GM21723 (cell line): ENCODE results near the gene C16orf89.

Experiments
- ATAC-seq: cut with Tn5 transposase; IDR thresholded peaks from one replicate; pipeline ENCODE4 v1.9.1; 2021; ENCODE audit warnings: mild to moderate bottlenecking, moderate library complexity; ENCODE audit not compliant: unreplicated experiment

The C16orf89 gene

DNA sequence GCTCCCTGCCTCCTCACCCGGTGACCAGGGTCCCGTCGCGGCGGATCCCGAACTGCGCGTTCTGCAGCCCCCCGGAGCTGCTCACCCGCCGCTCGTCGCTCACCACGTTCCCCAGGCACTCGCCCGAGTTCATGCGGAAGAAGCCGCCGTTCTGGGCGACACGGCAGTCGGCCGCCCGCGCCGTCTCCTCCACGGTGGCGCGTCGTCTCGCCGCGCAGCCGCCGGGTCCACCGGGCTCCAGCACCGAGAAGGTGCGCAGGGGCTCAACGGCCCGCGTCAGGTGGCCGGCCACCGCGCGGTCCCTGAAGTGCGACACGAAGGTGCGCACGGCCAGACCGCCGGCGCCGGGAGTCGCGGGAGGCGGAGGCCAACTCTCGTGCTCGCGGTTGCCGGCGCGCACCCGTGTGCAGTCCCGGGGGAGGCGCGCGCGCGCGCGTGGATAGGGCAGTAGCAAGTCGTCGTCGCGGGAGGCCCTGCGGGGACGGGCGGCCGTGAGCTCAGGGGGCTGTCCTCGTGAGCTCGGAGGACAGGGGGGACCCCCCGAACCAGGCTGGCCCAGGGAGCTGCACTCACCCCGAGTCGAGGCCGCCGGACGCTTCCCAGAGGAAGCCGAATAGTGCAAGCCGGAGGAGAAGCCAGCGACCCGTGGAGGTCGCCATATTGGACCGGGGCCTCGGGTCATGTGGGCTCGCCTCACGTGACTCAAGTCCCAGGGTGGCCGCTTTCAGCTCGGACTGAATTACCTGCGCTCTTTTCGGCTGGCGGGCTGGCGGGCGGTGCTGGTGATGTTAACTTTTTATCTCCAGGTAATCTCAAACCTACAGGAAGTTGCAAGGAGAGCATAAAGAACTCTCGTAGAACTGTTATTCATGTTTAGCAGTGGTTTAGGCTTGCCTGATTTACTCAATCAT is 32.2 kb downstream of the C16orf89 start, which contains the start of gene NAGPA:
NAGPA (minus strand) TSS at position 680 of the 911 bp plus-strand sequence; CDS start at position 659, 21 bp downstream.
- ATAC-seq, result peak; percentile 88

DNA sequence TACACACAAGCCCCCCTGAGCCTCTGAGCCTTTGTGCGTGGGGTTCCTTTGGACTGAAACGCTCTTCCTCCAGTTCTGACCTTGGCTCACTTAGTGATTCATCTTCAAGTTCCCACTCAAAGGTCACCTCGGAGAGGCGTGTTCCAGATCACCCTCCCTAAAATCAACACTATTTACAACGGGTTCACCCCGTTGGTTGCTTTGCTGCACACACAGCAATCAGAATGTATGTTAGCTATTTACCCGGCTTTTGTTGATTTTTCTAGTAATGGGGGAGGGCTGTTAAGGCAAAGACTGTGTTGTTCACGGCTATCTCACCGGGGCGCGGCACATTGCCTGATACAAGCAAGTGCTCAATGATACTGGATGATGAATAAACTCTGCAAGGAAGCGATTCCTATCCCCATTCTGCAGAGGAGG is 33.0 kb downstream of the C16orf89 start:
- ATAC-seq, result no peak

DNA sequence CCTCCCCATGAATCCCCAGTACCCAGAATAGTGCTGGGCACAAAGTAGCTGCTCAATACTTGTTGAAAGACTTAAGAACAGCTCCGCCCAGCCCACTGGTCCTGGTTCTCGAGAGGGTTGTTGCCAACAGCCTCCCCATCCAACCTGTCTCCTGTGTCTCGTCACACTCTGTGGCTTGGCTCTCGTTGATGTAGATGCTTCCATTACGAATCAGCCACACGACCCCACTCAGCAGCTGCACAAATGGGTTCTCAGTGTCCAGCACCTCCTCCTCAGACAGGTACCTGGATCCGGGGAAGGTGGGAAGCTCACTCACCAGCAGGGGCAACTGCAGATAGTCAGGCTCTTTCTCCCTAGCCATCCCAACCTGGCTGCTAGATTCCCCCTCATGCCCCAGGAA is 34.2 kb downstream of the C16orf89 start:
- ATAC-seq, result no peak

DNA sequence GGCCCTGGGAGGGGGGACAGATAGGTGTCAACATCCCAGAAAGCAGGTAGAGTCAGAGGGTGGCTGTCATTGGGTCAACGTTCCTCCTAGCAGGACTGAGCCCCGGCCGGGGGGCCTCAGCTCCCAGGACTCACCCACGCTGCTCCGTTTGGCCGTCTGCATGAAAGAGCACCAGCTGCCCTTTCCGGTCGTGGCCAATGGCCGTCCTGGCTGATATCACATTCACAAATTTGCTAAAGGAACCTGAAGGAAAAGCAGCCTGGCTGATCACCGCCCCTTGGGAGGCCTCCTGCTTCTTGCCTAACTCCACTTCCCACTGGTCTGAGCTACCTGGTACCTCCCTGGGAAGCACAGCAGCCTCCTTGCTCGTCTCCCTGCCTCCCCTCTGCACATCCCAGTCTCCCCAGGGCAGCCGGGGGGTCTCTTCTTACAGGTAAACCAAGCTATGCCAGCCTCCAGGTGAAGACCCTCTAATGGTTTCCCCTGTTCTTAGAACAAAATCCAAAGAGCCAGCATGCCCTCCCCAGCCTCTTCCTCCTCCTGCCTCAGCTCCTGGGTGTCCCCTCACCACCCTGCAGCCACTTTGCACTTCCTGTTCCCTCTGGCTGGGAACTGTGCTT is 35.4 kb downstream of the C16orf89 start:
- ATAC-seq, result no peak

DNA sequence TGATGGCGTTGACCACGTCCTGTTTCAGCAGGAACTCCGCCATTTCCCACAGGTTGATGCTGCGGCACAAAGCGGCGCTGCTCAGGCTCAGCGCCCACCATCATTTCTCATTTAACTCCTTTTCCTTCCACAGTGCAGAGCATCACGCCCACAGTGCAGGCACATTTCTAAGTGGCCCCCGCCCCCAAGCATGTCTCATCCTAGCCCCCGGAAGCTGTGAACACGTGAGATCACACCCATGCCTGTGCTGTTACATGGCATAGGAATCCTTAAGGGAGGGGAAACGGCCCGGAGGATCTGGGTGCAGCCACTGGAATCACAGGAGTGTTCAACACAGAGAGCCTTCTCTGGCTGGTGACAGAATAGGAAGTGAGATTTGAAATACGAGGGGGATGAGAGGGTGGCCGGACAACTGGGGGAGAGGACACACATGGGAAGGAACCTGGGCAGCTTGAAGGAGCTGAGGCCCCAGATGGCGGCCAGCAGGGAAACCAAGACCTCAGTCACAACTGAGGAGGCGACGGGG is 36.7 kb downstream of the C16orf89 start:
- no peak for ATAC-seq

DNA sequence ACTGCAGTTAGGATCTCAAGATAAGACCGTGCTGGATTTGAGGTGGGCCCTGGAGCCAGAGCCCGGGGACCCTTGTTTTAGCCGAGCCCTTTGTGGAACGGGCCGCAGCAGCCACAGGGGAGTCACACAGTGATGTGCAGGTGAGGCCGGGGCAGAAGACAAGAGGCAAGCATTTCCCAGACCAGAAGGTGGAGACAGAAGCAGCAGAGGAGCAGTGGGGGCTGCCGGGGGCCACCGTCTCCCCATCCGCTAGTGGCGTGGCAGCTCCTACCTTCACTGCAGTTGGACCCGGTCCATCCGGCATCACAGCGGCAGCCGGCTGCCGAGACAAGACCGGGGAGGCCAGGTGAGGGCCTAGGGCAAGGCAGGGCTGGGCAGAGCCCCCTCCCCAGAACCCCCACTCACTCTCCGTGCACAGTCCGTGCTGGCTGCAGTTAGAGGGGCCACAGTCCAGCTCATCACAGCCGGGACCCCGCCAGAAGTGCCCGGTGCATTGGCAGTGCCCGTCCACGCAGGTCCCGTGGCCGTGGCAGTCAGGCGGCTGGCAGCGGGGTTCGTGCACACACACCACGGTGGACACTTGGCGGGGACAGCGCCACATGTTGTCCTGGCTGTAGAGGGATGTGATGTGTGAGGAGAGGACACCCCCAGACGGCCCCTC is 38.1 kb downstream of the C16orf89 start:
- no peak for ATAC-seq

DNA sequence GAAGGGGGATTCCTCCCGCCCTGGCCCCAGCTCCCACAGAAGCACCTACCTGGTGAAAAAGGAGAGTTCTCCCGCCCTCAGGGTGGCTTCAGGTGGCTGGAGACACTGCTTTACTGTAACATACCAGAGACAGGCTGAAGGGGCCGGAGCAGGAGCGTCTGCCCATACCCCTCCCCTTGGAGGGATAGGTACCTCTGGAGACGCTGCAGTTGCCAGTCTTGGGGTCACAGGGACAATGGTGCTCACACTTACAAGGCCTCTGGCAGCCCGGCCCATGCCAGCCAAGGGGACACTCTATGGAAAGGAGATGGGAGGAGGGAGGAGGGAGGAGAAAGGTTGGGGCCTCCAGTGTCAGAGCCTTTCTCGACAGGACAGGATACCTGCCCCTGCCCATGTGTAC is 38.7 kb downstream of the C16orf89 start:
- no peak for ATAC-seq

DNA sequence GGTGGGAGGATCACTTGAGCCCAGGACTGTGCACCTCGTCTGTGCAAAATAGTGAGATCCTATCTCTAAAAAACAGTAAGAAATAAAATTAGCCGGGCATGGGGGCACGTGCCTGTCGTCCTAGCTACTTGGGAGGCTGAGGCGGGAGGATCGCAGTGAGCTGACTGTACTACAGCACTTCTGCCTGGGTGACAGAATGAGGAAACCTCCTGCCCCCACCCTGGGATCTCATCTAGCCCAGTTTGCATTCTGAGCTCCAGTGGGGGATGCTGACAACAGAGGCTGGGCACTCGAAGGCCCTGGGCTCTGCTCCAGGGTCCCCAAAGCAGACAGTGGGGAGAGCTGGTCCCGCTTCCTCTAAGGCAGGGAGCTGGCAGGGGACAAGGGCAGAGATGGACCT is 39.1 kb downstream of the C16orf89 start:
- ATAC-seq, result no peak

DNA sequence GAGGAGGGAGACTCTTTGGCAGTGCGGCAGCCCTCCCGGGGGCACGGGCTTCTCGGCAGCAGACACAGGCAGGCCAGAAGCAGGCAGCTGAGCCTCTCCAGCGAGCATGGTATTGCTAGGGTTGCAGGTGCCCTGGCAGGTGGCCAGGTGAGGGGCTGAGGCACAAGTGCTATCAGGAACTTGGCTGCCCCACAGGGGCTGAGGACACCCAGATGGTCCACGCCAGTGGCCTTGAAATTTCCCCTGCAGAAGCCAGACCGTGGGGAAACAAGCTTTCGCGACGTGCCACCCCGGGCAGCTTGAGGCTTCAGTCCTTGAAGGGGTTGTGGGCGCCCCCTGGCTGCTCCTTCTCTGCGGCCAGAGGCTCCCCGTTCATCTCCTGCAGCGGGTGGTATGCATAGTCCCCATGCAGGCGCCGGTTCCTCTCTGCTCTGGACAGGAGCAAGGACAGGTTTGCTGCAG is 40.6 kb downstream of the C16orf89 start:
- no peak for ATAC-seq

DNA sequence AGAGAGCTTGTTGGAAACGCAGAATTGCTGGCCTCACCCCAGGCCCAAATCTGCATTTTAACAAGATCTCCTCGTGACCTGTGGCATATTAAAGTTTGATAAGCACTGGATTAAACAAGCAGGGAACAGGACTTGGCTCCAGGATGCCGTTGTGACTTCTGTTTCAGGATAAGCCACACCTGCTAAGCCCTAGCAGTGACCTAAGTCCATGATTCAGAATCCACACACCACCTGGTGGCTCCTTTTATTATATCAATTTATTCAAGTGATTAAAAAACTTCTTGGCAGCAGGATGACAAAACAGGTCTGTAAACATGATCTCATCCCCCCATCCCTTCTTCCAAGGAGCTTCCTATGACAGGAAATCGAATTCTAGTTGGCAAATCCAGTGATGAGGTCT is 41.1 kb downstream of the C16orf89 start:
- ATAC-seq, result no peak

DNA sequence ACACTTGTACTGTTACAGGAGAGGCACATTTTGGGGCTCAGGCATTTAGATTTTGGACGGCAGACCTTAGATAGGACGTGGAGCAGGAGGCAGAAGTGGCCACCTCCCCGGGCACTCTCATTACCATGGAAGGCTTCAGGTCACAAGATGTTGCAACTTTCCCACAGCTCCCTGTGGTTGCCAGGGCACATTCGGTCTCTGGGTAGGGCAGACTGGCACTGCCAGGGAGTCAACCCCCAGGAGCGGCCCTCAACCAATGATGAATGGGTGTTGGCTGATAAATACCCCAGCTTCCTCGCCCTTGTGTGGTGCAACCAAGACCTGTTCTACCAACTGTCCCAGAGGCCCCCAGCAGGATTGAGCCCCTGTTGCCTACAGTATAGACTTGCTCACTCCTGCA is 43.2 kb downstream of the C16orf89 start:
- ATAC-seq, result no peak

DNA sequence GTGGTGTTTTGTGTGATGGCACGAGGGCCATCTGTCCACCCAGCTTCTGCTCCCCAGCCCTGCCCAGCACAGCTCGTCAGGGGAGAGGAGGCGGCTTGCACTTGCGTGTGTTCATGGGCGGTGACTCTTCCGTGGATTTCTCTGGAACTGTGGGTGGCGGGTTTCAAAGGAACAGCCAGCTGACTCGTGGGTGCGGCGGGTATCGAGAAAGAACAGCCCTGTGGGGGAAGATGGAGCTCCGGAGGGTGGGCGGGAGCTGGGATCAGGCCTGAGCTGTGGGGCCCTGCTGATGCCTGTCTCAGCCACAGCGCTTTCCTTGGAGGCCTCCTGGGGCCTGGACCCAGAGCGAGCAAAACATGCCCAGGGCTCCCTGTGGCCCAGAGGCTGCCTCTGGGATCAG is 45.2 kb downstream of the C16orf89 start:
- no peak for ATAC-seq

DNA sequence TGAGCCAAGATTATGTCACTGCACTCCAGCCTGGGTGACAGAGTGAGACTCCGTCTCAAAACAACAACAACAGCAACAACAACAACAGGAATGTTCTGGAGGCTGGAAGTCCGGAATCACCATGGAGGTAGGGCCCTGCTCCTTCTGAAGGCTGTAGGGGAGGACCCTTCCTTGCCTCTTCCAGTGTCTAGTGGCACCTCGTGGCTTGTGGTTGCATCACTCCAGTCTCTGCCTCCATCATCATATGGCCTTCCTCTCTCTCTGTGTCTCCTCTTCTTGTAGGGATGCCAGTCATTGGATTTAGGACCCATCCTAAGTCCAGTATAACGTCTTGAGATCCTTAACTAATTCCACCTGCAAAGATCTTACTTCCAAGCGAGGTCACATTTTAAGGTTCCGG is 46.0 kb downstream of the C16orf89 start:
- no peak for ATAC-seq

DNA sequence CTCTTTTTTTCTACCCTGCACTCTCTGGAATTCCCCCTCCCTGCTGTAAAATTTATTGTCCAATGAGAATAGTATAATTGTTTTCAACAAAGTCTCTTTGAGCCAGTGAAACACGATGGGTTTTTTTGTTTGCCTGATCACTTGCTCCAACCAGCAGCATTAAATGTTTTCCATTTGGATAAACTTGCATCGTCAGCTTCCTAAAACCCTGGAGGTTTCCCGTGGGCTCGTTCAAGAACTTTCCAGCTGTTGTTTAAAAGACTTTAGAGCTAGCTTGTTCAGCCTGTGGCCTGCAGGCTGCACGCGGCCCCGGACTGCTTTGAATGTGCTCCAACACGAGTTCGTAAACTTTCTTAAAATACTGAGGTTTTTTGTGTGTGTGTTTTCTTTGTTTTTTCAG is 47.0 kb downstream of the C16orf89 start:
- ATAC-seq, result no peak

DNA sequence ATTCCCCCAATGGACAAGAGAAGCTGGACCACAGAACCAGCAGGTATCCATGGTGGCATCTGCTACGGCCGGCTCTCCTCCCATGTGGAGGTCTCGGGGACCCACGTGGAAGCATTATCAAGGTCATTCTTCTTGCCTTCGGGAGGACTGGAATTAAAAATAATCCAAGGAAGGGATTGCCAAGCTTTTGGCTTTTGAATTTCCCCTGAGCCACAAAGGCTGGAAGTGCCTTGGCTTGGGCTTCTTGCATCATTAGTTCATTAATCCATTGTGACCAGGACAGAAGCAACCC is 48.1 kb downstream of the C16orf89 start:
- ATAC-seq, result no peak

DNA sequence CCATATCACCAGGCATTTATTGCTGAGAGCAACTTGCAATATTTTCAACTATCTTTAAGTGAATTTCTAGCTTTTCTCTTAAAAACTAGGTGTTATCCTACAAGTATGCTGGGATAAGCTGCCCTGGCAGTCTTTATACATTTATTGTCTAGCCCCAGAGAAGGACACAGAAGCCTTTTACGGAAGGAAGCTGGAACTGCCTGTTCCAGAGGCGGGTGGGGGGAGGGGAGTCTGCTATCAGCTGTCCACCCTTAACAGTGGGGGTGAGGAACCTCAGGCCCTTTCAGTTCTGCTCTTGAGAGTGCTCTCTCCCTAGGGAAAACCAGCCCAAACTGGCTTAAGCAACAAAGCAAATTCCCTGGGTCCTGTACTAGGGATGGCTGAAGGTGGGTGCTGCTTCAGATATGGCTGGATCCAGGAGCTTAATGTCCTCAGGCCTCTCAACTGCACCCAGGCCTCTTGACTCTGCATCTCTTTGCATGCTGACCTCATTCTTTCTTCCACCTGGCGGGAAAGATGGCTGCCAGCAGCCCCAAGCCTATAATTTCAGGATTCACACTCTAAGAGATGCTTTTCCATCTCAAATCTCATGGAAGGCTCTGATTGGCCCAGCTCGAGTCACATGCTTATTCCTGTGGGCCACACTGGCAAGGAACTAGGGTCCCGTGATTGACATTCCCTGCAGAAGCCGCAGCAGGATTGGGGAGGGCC is 48.6 kb downstream of the C16orf89 start:
- no peak for ATAC-seq

DNA sequence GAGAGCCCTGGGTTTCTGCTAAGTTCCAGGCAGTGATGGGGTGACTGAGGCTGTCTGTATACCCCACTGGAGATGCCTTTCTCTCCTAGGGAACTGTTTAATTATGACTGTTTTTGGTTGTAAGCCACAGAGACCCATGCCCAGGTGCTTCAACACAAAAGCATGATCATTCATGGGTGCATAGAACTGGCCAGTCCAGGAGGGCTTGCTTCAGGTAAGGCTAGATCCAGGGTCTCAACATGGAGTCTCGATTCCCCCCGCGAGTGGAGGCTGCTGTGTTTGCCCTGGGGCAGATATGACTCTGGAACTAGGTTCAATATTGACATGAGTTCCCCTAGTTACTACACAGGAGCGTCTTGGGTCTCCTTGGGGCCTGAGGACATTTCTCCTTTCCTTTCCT is 49.9 kb downstream of the C16orf89 start:
- ATAC-seq, result no peak

DNA sequence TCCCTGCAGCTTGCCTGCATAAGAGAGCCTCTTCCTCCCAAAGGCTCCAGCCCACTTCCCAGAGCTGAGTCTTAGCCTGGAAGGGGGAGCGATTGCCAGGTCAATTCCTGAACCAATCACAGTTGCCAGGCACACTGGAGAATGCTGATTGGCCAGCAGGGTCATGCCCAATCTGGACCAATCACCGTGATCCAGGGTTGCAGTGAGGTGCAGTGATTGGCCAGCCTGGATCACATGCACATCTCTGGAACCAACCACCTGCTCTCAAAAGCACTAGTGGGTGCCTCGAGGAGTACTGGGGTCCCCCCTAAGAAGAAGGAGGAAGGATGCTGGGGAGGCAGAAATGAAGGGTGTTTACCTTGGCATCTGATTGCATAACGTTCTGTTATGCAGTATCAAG is 50.4 kb downstream of the C16orf89 start:
- no peak for ATAC-seq

DNA sequence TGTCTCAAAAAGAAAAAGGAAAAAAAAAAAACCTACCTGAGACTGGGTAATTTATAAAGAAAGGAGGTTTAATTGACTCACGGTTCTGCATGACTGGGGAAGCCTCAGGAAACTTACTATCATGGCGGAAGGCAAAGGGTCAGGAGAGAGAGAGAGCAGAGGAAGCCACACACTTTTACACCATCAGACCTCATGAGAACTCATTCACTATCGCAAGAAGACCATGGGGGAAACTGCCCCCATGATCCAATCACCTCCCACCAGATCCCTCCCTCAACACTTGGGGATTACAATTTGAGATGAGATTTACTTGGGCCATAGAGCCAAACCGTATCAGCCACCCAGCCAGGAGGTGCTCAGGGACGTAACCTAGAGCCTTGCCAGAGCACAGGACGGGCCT is 52.9 kb downstream of the C16orf89 start:
- no peak for ATAC-seq

DNA sequence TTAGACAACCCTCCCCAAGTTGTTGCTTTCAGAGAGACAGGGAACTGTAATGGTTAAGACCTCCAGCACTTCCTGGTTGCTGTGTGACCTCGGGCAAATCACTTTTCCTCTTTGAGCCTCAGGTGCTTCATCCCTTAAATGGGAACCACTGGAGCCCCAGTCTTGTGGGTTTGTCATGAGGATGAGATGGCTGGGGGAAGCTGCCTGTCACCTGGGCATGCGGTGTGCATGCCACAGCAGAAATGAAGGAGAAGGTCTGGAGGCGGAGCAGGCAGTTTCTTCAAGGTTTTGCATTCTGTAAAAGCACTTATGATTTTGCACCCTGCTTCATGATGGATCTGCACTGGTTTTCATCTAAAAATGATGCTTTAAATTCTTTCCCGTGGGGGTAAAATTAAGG is 54.1 kb downstream of the C16orf89 start:
- no peak for ATAC-seq
